ENCODE data around the gene ATP6V0A4. TPM values are rescaled to one million over a fixed set of nuclear protein-coding genes. Genes with fewer than 3 reads are reported as not detected.

The ATP6V0A4 gene
- total RNA-seq, 4 donors from 2014 or later, result not detected

GRCh38 chr7:138667535-138668228 is 130.3 kb downstream of the ATP6V0A4 start:
- Histone ChIP-seq H3K27me3 (peaks cover 0 to 42% (median 0%) of the 10 kb centered on the region in 4 donors), H3K27ac (replicated peaks in 1 of 4) (no peak overlapping the region), H3K36me3 (no peaks in the 10 kb centered on the region), H3K9me3 (no peaks in the 10 kb centered on the region), H3K4me1 (peaks cover 0 to 11% (median 8%) of the 10 kb centered on the region in 4 donors), H3K4me3 (no peak overlapping the region)
- intact Hi-C loops (cut with DNase I), result no loop called here
- DNase-seq (ENCODE audit: extremely low spot score), result no peak
- TF ChIP-seq EP300 (IDR thresholded peaks at IDR 0.05) (no peak), CTCF (IDR thresholded peaks at IDR 0.05) (no peak), POLR2A (IDR thresholded peaks at IDR 0.05; ENCODE audit: low read depth) (no peak), POLR2AphosphoS5 (IDR thresholded peaks at IDR 0.05) (no peak)
- 71% methylated on average over 6 of the region's 6 CpGs for WGBS

- DNase-seq (ENCODE audit: extremely low spot score), result no peak
- 19% methylated on average over 2 of the region's 2 CpGs for WGBS
- Histone ChIP-seq H3K27ac (replicated peaks in 1 of 4) (no peak overlapping the region), H3K4me3 (no peak overlapping the region), H3K4me1 (peaks cover 0 to 11% (median 8%) of the 10 kb centered on the region in 4 donors), H3K27me3 (peaks cover 0 to 51% (median 0%) of the 10 kb centered on the region in 4 donors), H3K36me3 (no peaks in the 10 kb centered on the region), H3K9me3 (no peaks in the 10 kb centered on the region)
- TF ChIP-seq EP300 (IDR thresholded peaks at IDR 0.05) (no peak), POLR2A (IDR thresholded peaks at IDR 0.05; ENCODE audit: low read depth) (no peak), POLR2AphosphoS5 (IDR thresholded peaks at IDR 0.05) (no peak), CTCF (IDR thresholded peaks at IDR 0.05) (no peak)
- intact Hi-C loops (cut with DNase I), result no loop called here
These were observed 131.6 kb downstream of the ATP6V0A4 start for GRCh38 chr7:138666385-138666784.

GRCh38 chr7:138665669-138666140 is 132.3 kb downstream of the ATP6V0A4 start:
- DNase-seq (ENCODE audit: extremely low spot score), result no peak
- intact Hi-C loops (cut with DNase I), result no loop called here
- H3K27me3 ChIP-seq, result peaks cover 0 to 54% (median 0%) of the 10 kb centered on the region in 4 donors
- WGBS, result 63% methylated on average over 4 of the region's 4 CpGs
- peaks cover 0 to 11% (median 8%) of the 10 kb centered on the region in 4 donors for H3K4me1 ChIP-seq
- no peaks in the 10 kb centered on the region for H3K9me3 ChIP-seq
- no peaks in the 10 kb centered on the region for H3K36me3 ChIP-seq
- H3K4me3 ChIP-seq, result no peak overlapping the region
- no peak for TF ChIP-seq POLR2AphosphoS5 (IDR thresholded peaks at IDR 0.05)
- TF ChIP-seq POLR2A (IDR thresholded peaks at IDR 0.05; ENCODE audit: low read depth), result no peak
- TF ChIP-seq CTCF (IDR thresholded peaks at IDR 0.05), result no peak
- no peak for TF ChIP-seq EP300 (IDR thresholded peaks at IDR 0.05)
- no peak overlapping the region for H3K27ac ChIP-seq (replicated peaks in 1 of 4)

GRCh38 chr7:138665249-138665648 is 132.7 kb downstream of the ATP6V0A4 start:
- WGBS, result 79% methylated on average over 4 of the region's 4 CpGs
- Histone ChIP-seq H3K27ac (replicated peaks in 1 of 4) (no peak overlapping the region), H3K27me3 (peaks cover 0 to 54% (median 0%) of the 10 kb centered on the region in 4 donors), H3K4me1 (peaks cover 0 to 11% (median 8%) of the 10 kb centered on the region in 4 donors), H3K36me3 (no peaks in the 10 kb centered on the region), H3K9me3 (no peaks in the 10 kb centered on the region), H3K4me3 (no peak overlapping the region)
- intact Hi-C loops (cut with DNase I), result no loop called here
- DNase-seq (ENCODE audit: extremely low spot score), result no peak
- TF ChIP-seq POLR2AphosphoS5 (IDR thresholded peaks at IDR 0.05) (no peak), EP300 (IDR thresholded peaks at IDR 0.05) (no peak), CTCF (IDR thresholded peaks at IDR 0.05) (no peak), POLR2A (IDR thresholded peaks at IDR 0.05; ENCODE audit: low read depth) (no peak)

All from esophagus muscularis mucosa (tissue), 4 donors.